CD8-positive, alpha-beta memory T cell (primary cell): ENCODE results near the gene TRAF5. TPM values are rescaled to one million over a fixed set of nuclear protein-coding genes. Genes with fewer than 3 reads are reported as not detected.
"Not testable (repeated sequence)": the region's sequence is repeated elsewhere in the genome, so short reads cannot be mapped to it uniquely, and the experiment has no call there.

Experiments
- CTCF ChIA-PET: fragments of 350-600 bp; sonication (Branson Sonifier 250); formaldehyde crosslinking; loops from one replicate; lab custom pipeline; 2021; ENCODE audit warnings: antibody characterized with exemption; lab: Charles Lee
- POLR2A ChIA-PET: fragments of 350-600 bp; sonication (Branson Sonifier 250); formaldehyde crosslinking; loops from one replicate; lab custom pipeline; 2021; ENCODE audit warnings: antibody characterized with exemption; lab: Charles Lee
- DNase-seq, 5 donors: peaks; one replicate each; pipeline versions ENCODE4 v3.0.0 to v3.0.0-alpha.2; 2020 to 2022; ENCODE audit warnings: mixed read lengths in 1 of 5
- H3K27ac ChIP-seq: one replicate; pipeline ENCODE4 v1.7.0; 2013; ENCODE audit warnings: low read depth, mild to moderate bottlenecking, low read length, moderate library complexity
- H3K27me3 ChIP-seq: 2 replicates; pipeline ENCODE4 v1.7.0; 2013; ENCODE audit warnings: low read length, mild to moderate bottlenecking; ENCODE audit not compliant: insufficient read depth, poor library complexity, severe bottlenecking
- H3K36me3 ChIP-seq: 2 replicates; pipeline ENCODE4 v1.7.0; 2013; ENCODE audit warnings: mild to moderate bottlenecking, low read length, moderate library complexity; ENCODE audit not compliant: insufficient read depth
- H3K4me1 ChIP-seq: 2 replicates; pipeline ENCODE4 v1.7.0; 2013; ENCODE audit warnings: mild to moderate bottlenecking, low read length, moderate library complexity; ENCODE audit not compliant: insufficient read depth
- H3K4me3 ChIP-seq: 2 replicates; pipeline ENCODE4 v1.7.0; 2013; ENCODE audit warnings: mild to moderate bottlenecking, low read length
- H3K9me3 ChIP-seq: 2 replicates; pipeline ENCODE4 v1.7.0; 2013; ENCODE audit warnings: mild to moderate bottlenecking, low read length
- H3K27ac Mint-ChIP-seq, 8 donors: one replicate each; pipeline ENCODE4 v1.8.0; 2020 to 2021; ENCODE audit warnings: mixed read lengths in 8 of 8, mild to moderate bottlenecking in 6 of 8, inconsistent platforms in 3 of 8, moderate library complexity in 3 of 8
- H3K27me3 Mint-ChIP-seq, 2 donors: one replicate each; pipeline ENCODE4 v1.8.0; 2020 to 2021; ENCODE audit warnings: mixed read lengths in 2 of 2, mild to moderate bottlenecking in 1 of 2, moderate library complexity in 1 of 2
- H3K36me3 Mint-ChIP-seq, 3 donors: one replicate each; pipeline ENCODE4 v1.8.0; 2020 to 2021; ENCODE audit warnings: mixed read lengths in 3 of 3, inconsistent platforms in 1 of 3, mild to moderate bottlenecking in 1 of 3
- H3K4me1 Mint-ChIP-seq, 3 donors: one replicate each; pipeline ENCODE4 v1.8.0; 2020 to 2021; ENCODE audit warnings: mixed read lengths in 3 of 3, inconsistent platforms in 1 of 3, mild to moderate bottlenecking in 1 of 3
- H3K4me3 Mint-ChIP-seq, 7 donors: one replicate each; pipeline ENCODE4 v1.8.0; 2020 to 2021; ENCODE audit warnings: mixed read lengths in 7 of 7, mild to moderate bottlenecking in 6 of 7, moderate library complexity in 4 of 7, inconsistent platforms in 2 of 7
- H3K9me3 Mint-ChIP-seq, 5 donors: one replicate each; pipeline ENCODE4 v1.8.0; 2020 to 2022; ENCODE audit warnings: mixed read lengths in 5 of 5, mild to moderate bottlenecking in 3 of 5, moderate library complexity in 2 of 5, inconsistent platforms in 1 of 5
- polyA plus RNA-seq: library from polyadenylated mRNA; unstranded; fragments of 300-500 nt; fragmentation: Illumina TruSeq; gene quantifications from one replicate; pipeline ENCODE4 v1.2.3, GENCODE V29; 2021
- total RNA-seq, 2 experiments: library from RNA; stranded (reverse); gene quantifications; one replicate each; pipeline ENCODE4 v1.2.3, GENCODE V29; 2021

Gene TRAF5
- total and polyA plus RNA-seq, 3 experiments from 2014 or later: 30.7 to 38.3 (median 33.7) TPM

DNA sequence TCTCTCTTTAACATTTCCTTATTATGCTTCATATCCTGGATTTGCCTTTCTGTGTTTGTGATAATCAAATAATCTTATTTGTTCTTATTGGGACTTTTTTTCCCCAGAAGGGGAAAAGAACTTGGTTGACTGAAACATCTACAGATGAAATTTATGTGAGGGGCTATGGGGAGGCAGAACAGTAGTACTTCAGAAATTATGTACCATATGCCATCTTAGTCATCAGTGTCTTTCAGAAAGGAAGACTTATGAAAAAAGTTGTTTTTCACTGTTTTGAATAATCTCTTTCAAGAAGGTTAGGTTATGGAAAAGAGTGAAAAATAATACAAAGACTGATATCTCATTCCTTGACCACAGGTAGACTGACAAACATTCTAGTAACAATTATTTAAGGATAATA is 30.2 kb upstream of the TRAF5 start:
- H3K4me1 ChIP-seq: no peaks in the 10 kb centered on the region
- Mint-ChIP-seq H3K36me3 (peaks cover 10 to 81% (median 33%) of the 10 kb centered on the region in 3 donors), H3K4me1 (peaks cover 17 to 33% (median 19%) of the 10 kb centered on the region in 3 donors), H3K4me3 (no peak overlapping the region), H3K27ac (peak overlapping the region in 3 of 8 donors; percentile 7 to 34 (median 17)), H3K9me3 (no peaks in the 10 kb centered on the region), H3K27me3 (no peaks in the 10 kb centered on the region)
- H3K27me3 ChIP-seq: no peaks in the 10 kb centered on the region
- no peaks in the 10 kb centered on the region for H3K9me3 ChIP-seq
- no peak overlapping the region for H3K4me3 ChIP-seq
- ChIA-PET CTCF (no interaction called here), POLR2A (interaction anchor here (0.6 kb wide), 1 partner anchor 1527 kb away, joined by 3 read pairs; no protein-coding TSS in a partner anchor)
- no peak for DNase-seq
- H3K36me3 ChIP-seq: peaks cover 22% of the 10 kb centered on the region
- no peak overlapping the region for H3K27ac ChIP-seq

- H3K4me1 ChIP-seq: no peaks in the 10 kb centered on the region
- H3K27ac ChIP-seq: no peak overlapping the region
- peaks cover 21 to 38% (median 28%) of the 10 kb centered on the region in 3 donors for H3K4me1 Mint-ChIP-seq
- no peak overlapping the region for H3K4me3 Mint-ChIP-seq
- H3K27ac Mint-ChIP-seq: peak overlapping the region in 5 of 8 donors; percentile 21 to 87 (median 38)
- DNase-seq: no peak
- H3K27me3 ChIP-seq: no peaks in the 10 kb centered on the region
- H3K9me3 ChIP-seq: no peaks in the 10 kb centered on the region
- POLR2A ChIA-PET: no interaction called here
- H3K27me3 Mint-ChIP-seq: no peaks in the 10 kb centered on the region
- peaks cover 4 to 66% (median 20%) of the 10 kb centered on the region in 3 donors for H3K36me3 Mint-ChIP-seq
- peaks cover 9% of the 10 kb centered on the region for H3K36me3 ChIP-seq
- CTCF ChIA-PET: no interaction called here
- no peaks in the 10 kb centered on the region for H3K9me3 Mint-ChIP-seq
- no peak overlapping the region for H3K4me3 ChIP-seq
Observed at GRCh38 chr1:211305044-211305443, 21.6 kb upstream of the TRAF5 start.

- Histone ChIP-seq H3K27ac (no peak overlapping the region), H3K4me1 (no peaks in the 10 kb centered on the region), H3K36me3 (peaks cover 10% of the 10 kb centered on the region), H3K9me3 (no peaks in the 10 kb centered on the region), H3K4me3 (no peak overlapping the region), H3K27me3 (no peaks in the 10 kb centered on the region)
- Mint-ChIP-seq H3K36me3 (peaks cover 7 to 51% (median 21%) of the 10 kb centered on the region in 3 donors), H3K4me3 (no peak overlapping the region), H3K27me3 (no peaks in the 10 kb centered on the region), H3K27ac (peak overlapping the region in 5 of 8 donors; percentile 17 to 68 (median 54)), H3K4me1 (peaks cover 11 to 20% (median 15%) of the 10 kb centered on the region in 3 donors), H3K9me3 (no peaks in the 10 kb centered on the region)
- ChIA-PET CTCF (no interaction called here), POLR2A (no interaction called here)
- DNase-seq: no peak
Observed at GRCh38 chr1:211309617-211310016, 17.0 kb upstream of the TRAF5 start.

- DNase-seq: no peak
- ChIA-PET POLR2A (no interaction called here), CTCF (no interaction called here)
- Histone ChIP-seq H3K27ac (no peak overlapping the region), H3K27me3 (no peaks in the 10 kb centered on the region), H3K4me1 (no peaks in the 10 kb centered on the region), H3K9me3 (no peaks in the 10 kb centered on the region), H3K4me3 (no peak overlapping the region), H3K36me3 (peaks cover 6% of the 10 kb centered on the region)
- no peak overlapping the region for H3K4me3 Mint-ChIP-seq
- H3K4me1 Mint-ChIP-seq: peaks cover 5 to 9% (median 6%) of the 10 kb centered on the region in 3 donors
- H3K27me3 Mint-ChIP-seq: no peaks in the 10 kb centered on the region
- H3K27ac Mint-ChIP-seq: peak overlapping the region in 4 of 8 donors; percentile 5 to 92 (median 58)
- peaks cover 7 to 44% (median 16%) of the 10 kb centered on the region in 3 donors for H3K36me3 Mint-ChIP-seq
- no peaks in the 10 kb centered on the region for H3K9me3 Mint-ChIP-seq
Observed at GRCh38 chr1:211313392-211313791, 13.2 kb upstream of the TRAF5 start.

- H3K36me3 Mint-ChIP-seq: peaks cover 0 to 16% (median 5%) of the 10 kb centered on the region in 3 donors
- Histone ChIP-seq H3K27me3 (no peaks in the 10 kb centered on the region), H3K4me1 (no peaks in the 10 kb centered on the region), H3K27ac (no peak overlapping the region), H3K4me3 (no peak overlapping the region), H3K36me3 (peaks cover 2% of the 10 kb centered on the region), H3K9me3 (no peaks in the 10 kb centered on the region)
- peak overlapping the region in 3 of 8 donors; percentile 13 to 70 (median 58) for H3K27ac Mint-ChIP-seq
- no peaks in the 10 kb centered on the region for H3K27me3 Mint-ChIP-seq
- CTCF ChIA-PET: interaction anchor here (0.9 to 2.1 kb wide), 3 partner anchors 38 to 158 kb away, joined by 3 to 10 read pairs (median 3); no protein-coding TSS in a partner anchor
- H3K9me3 Mint-ChIP-seq: no peaks in the 10 kb centered on the region
- peaks cover 11 to 18% (median 11%) of the 10 kb centered on the region in 3 donors for H3K4me1 Mint-ChIP-seq
- POLR2A ChIA-PET: no interaction called here
- no peak for DNase-seq
- no peak overlapping the region for H3K4me3 Mint-ChIP-seq
Observed at GRCh38 chr1:211318576-211319280, 7.9 kb upstream of the TRAF5 start.

DNA sequence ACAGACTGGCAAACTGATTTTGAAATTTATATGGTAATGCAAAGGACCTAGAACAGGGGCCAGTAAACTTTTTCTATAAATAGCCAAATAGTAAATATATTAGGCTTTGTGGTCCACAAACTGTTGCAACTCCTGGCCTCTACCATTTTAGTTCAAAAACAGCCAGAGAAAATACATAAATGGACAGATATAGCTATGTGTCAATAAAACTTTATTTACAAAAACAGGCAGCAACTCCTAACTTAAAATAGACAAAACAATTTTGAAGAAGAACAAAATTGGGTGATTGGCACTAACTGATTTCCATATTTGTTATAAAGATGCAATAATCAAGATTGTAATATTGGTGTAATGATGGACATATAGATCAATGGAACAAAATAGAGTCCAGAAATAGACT is 6.7 kb upstream of the TRAF5 start:
- CTCF ChIA-PET: no interaction called here
- Mint-ChIP-seq H3K4me1 (peaks cover 11 to 23% (median 12%) of the 10 kb centered on the region in 3 donors), H3K36me3 (peaks cover 0 to 8% (median 2%) of the 10 kb centered on the region in 3 donors), H3K9me3 (no peaks in the 10 kb centered on the region), H3K27me3 (no peaks in the 10 kb centered on the region), H3K27ac (no peak overlapping the region), H3K4me3 (no peak overlapping the region)
- Histone ChIP-seq H3K27ac (no peak overlapping the region), H3K4me1 (no peaks in the 10 kb centered on the region), H3K27me3 (no peaks in the 10 kb centered on the region), H3K4me3 (no peak overlapping the region), H3K36me3 (no peaks in the 10 kb centered on the region), H3K9me3 (no peaks in the 10 kb centered on the region)
- DNase-seq: no peak
- POLR2A ChIA-PET: interaction anchor here (0.8 kb wide), 1 partner anchor 53 kb away, joined by 7 read pairs; no protein-coding TSS in a partner anchor

GRCh38 chr1:211320980-211321379 is 5.7 kb upstream of the TRAF5 start:
- DNase-seq: no peak
- Histone ChIP-seq H3K4me3 (no peak overlapping the region), H3K9me3 (no peaks in the 10 kb centered on the region), H3K27ac (no peak overlapping the region), H3K4me1 (peaks cover under 1% of the 10 kb centered on the region), H3K36me3 (no peaks in the 10 kb centered on the region), H3K27me3 (no peaks in the 10 kb centered on the region)
- H3K27ac Mint-ChIP-seq: no peak overlapping the region
- peaks cover 17 to 32% (median 20%) of the 10 kb centered on the region in 3 donors for H3K4me1 Mint-ChIP-seq
- no peaks in the 10 kb centered on the region for H3K9me3 Mint-ChIP-seq
- ChIA-PET POLR2A (no interaction called here), CTCF (interaction anchor here (1.3 kb wide), 1 partner anchor 150 kb away, joined by 4 read pairs; no protein-coding TSS in a partner anchor)
- peaks cover 0 to 2% (median 2%) of the 10 kb centered on the region in 3 donors for H3K36me3 Mint-ChIP-seq
- no peak overlapping the region for H3K4me3 Mint-ChIP-seq
- H3K27me3 Mint-ChIP-seq: no peaks in the 10 kb centered on the region

- CTCF ChIA-PET: interaction anchor here (1.3 kb wide), 1 partner anchor 149 kb away, joined by 4 read pairs; no protein-coding TSS in a partner anchor
- H3K9me3 ChIP-seq, H3K36me3 Mint-ChIP-seq, H3K4me3 ChIP-seq, H3K27me3 Mint-ChIP-seq, H3K27ac ChIP-seq, H3K27me3 ChIP-seq, H3K4me1 ChIP-seq, POLR2A ChIA-PET, H3K4me3 Mint-ChIP-seq, DNase-seq, H3K9me3 Mint-ChIP-seq, H3K36me3 ChIP-seq: not testable (repeated sequence)
- H3K27ac Mint-ChIP-seq: peak overlapping the region in 1 of 8 donors; percentile 24
- H3K4me1 Mint-ChIP-seq: peaks cover 22 to 37% (median 25%) of the 10 kb centered on the region in 3 donors
Observed at GRCh38 chr1:211321646-211322045, 5.0 kb upstream of the TRAF5 start.
